Stimulated activated CD4-positive, alpha-beta T cell treated with anti-CD3 and anti-CD28 coated beads, TNF-alpha, amount 100 ng/mL, for 1 hour (primary cell): ENCODE data around the gene PINK1.
A peak's percentile ranks its signal among the peaks of the same experiment; 100 is the strongest.

Experiments used
- DNase-seq, 3 donors: peaks; one replicate each; pipeline ENCODE4 v3.0.0-alpha.2; 2020; ENCODE audit warnings: low read depth in 3 of 3, low spot score in 1 of 3

PINK1 gene

DNA sequence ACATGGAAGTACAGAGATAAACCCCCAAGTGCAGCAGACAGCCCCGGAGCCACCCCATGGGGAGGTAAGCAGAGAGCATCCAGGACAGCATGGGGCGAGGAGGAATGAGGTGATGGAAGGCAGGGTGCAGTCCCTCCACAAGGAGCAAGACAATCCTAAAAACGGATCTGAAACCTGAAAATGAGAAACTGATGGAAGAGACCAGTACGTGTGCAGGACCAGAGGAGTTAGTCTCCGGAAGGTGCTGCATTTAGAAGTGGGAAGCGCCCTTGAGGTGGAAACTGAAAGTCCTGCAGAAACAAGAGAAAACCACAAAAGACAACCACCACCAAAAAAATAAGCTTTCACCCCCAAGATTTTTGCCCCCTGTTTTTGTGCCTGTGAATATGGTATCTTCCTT lies 45.3 kb downstream of the PINK1 start:
- DNase-seq, result no peak

DNA sequence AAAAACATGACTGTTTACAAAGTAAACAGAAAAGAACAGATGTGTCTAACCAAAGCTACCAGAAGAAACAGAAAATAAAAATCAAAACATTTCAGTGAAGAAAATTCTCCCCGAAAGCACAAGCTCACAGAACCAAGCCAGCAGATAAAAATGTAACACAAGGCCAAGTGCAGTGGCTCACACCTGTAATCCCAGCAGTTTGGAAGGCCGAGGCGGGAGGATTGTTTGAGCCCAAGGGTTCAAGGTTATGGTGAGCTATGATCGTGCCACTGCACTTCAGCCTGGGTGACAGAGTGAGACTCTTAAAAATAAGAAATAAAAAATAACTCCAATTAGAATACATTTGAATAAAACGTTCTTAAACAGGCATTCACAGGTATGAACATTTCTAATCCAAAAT lies 47.0 kb downstream of the PINK1 start:
- no peak for DNase-seq

DNA sequence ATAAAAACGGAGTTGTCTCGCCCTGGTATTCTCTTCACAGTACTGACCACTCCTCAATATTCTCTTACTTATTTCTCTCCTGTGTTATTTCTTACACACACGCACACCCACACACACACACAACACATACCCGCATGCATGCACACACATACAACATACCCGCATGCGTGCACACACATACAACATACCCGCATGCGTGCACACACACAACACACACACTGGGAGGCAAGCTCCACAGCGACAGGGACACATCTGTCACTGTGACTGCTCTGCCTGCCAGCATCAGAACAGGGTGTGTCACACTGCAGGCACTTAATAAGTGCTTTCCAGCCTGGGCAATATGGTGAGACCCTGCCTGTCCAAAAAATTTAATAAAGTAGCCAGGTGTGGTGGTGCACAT lies 48.7 kb downstream of the PINK1 start:
- DNase-seq, result no peak

DNA sequence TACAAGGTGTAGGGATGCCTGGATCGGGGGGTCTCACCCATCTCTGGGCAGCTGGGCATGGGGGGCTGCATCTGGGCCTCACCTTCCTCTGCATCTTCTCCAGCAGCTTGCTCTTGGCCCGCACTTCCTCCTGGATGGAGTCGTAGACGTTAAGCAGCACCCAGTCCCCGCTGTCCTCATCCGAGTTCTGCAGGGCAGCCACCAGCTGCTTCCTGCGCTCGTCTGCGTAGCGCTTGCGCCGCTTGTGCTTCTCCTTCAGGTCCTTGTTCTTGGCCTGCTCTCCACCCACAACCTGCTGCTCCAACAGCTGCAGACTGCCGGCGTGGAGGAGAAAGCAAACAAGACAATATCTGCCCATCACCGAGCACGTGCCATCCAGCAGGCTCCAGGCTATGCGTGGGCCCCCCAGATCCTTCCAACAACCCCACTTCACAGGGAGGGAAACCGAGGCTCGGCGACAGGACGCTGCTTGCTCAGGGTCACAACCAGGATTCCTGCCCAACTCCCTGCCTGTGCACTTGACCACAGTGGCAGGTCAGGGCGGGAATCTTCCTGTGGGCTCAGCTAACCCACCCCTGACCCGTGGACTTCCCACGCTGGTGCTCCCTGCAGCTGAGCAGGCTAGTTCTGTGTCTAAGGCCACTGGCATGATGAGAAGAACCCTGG lies 49.4 kb downstream of the PINK1 start:
- DNase-seq, result no peak

DNA sequence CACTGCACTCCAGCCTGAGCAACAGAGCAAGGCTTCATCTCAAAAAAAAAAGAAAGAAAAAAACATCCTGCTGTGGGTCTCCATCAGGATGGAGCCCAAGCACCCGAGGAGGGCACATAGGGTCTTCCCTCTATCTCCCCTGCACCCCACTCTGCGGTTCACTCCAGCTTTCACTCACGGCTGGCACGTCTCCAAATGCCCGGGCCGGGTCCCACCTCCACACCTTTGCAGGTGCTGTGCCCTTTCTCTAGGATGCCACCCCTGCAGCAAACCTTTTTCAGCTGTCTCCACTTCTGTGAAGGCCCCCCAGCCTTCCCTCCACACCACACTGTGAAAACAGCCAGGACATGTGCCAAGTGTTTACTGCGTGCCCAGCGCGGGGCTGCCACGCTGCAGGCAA lies 50.4 kb downstream of the PINK1 start:
- DNase-seq, result no peak

DNA sequence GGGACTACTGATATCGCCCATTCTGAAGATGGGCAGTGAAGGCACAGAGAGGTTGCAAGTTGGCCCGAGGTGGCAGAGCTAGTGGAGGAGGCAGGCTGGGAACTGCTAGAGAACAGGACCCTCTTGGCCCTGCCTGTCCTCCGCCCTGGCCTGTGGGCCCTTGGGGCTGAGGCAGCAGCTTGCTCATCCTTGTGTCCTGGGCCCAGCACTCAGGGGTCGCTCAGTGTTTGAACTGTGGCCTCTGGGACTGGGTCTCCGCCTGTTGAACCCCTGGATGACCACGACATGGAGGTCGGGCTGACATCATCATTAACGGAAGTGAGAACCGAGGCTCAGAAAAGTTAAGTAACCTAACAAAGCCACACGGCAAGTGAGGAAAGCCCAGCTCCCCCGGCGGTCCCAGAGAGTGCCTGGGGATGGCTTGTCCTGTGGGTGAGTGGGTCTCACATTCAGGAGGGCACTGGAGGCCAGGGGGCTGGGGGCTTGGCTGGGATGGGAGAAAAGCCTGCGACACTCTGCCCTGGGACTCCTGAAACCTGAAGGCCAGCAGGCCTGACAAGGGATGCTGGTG lies 50.9 kb downstream of the PINK1 start:
- DNase-seq, result no peak

DNA sequence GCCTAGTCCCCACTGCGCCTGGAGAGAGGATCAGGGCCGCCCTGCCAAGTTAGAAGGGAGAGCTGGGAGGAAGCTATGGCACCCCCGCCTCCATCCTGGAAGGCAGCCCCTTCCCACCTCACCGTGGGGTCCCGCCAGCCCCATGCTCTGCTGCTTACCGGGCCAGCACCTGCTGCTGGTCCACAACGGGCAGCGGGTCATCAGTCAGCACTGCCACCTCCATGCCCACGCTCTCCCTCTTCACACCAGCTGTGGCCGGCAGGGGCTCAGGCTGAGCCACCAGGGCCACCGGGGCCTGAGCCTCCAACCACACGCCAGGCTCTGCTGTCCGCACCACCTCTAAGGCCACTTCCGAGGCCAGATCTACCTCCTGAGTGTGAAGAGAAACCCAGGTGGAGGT lies 51.4 kb downstream of the PINK1 start:
- no peak for DNase-seq

DNA sequence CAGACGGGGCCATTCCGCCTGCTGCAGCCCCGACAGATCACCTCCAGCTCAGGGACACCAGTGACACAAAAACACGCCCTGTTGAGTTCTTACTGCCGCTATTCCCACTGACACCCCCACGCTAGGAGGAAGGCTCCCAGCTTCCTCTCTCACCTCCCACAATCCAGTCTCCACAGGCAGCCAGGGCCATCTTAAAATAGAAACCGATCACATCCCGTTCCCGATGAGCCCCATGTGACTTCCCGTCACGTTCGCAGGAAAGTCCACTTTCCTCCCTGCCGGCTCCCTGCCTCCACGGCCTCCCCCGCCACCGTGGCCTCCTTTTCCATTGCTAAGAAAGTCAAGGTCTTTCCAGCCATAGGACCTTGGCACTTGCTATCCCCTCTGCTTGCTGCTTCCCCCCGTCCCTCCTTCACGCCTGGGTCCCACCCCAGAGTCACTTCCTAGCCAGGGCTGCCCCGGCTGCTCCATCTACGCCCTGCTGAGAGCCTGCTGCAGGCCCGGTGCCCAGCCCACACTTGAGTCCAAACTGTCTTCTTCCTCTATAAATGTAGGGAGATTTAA lies 51.9 kb downstream of the PINK1 start:
- no peak for DNase-seq

DNA sequence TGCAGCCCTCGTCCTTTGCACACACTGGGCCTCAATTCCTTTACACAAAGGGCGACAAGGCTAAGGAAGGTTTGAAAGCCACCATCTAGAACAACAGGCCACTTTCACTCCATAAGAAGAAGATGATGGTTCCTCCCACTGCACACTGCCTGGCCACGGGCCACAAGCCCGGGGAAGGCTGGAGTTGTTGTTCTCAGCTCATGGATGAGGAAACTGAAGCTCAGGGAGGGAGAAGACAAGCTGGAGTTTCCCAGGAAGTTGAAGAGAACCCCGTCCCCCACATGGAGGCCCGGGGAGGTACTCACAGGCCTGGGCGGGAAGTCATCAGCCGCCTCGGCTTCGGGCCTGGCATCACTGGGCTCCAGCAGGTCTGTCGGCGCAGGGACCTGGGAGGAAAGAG lies 52.5 kb downstream of the PINK1 start:
- DNase-seq, result no peak

DNA sequence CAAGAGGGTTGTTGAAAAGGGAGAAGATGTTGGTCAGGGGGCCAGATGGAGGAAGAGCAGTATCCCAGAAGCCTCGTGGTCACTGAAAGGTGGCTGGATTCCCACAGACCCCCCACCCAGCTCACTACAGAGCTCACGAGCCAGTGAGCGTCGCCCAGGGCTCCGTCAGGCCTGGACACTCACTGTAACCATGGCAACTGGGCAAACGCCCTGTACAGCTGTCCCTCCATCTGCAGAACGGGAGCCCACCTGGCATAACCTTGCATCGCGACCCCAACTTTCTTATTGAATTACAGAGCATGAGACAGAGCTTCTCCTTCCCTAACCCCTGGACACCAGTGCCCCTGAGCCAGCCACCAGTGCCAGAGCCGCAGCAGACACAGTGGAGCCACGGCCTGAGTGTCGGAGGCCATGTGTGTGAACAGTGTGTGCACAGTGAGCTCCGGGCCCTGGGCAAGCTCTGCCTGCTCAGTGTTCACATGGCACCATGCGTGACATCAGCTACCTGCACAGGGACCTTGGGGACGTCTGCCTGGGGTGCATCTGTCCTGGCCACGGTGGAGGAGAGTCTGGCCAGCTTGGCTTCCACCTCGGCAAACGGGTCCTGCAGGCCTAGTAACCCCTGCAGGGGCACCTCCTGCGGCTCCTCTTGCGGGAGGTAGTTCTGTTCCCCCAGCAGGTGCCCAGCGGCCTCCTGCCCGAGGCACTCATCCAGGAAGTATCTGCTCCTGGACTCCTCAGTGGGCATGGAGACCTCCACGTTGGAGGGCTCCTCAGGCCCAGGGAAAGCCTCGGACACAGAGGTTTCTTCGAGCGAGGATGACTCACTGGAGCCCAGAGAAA lies 53.8 kb downstream of the PINK1 start:
- DNase-seq, result no peak

DNA sequence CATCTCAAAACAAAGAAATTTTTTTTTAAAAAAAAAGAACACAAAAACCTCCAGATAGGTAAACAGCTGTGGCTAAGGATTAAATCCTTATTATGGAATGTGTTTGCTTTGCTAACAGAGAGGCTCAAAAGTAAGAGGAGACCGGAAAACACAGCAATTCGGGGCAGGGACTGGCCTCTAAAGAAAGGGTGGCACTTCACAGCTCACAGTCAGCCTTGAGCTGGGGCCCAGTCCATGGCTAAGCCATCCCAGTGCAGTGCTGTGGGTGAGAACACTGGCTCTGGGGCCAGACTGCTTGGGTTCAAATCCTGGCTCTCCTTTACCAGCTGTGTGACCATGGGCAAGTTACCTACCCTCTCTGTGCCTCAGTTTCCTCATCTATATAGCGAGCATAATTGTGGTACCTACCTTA lies 56.4 kb downstream of the PINK1 start:
- no peak for DNase-seq

DNA sequence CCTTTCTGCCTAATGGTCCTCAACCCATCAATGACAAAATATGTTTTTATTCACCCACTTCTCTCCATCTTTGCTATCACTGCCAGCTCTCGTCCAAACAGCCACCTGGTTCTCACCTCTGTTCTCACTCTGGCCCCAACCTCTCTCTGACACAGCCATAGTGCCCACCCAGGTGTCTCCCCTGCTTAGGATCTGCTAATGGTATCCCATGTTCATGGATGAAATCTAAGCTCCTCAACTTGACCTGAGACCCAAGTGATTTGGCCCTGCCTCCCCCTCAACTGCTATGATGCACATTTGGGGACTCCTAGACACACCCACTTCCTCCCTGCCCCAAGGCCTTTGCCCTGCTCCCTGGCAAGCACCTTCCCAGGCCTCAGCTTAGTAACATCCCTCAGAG lies 58.6 kb downstream of the PINK1 start:
- no peak for DNase-seq

DNA sequence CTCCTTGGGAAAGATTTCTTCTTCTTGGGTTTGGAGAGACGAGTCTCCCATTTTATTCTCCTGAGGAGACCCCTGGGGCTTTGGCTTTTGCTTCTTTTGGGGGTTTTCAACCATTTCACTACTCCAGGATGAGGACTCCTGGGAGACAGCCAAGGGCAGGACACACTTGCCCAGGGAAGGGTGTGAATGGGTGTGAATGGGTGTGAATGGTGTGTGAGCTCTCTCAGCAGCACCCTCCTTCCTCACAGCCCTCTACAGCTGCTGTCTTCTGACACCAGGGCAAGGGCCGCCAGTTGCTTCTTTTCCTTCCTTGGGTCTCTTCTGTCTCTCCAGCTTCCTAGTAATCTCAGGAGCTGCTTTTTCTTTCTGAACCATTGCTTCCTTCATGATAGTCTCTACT lies 60.4 kb downstream of the PINK1 start:
- DNase-seq, result no peak

DNA sequence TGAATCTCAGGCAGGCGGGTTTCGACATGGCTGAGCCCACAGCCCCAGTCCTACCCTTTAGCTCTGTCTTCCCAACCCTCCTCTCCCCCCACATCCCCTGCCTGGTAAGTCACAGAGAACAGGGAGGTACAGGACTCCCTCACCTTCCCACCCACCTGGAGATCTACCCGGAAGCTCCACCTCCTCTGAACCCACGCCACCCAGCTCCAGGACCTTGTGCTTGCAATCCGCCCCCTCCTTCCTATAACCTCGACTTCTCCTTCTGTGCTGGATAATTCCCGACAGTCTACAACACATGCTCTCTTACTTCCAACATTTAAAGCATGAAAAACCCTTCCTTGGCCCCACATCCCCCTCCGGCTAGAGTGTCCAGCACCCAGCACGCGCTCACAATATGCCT lies 62.3 kb downstream of the PINK1 start:
- no peak for DNase-seq

DNA sequence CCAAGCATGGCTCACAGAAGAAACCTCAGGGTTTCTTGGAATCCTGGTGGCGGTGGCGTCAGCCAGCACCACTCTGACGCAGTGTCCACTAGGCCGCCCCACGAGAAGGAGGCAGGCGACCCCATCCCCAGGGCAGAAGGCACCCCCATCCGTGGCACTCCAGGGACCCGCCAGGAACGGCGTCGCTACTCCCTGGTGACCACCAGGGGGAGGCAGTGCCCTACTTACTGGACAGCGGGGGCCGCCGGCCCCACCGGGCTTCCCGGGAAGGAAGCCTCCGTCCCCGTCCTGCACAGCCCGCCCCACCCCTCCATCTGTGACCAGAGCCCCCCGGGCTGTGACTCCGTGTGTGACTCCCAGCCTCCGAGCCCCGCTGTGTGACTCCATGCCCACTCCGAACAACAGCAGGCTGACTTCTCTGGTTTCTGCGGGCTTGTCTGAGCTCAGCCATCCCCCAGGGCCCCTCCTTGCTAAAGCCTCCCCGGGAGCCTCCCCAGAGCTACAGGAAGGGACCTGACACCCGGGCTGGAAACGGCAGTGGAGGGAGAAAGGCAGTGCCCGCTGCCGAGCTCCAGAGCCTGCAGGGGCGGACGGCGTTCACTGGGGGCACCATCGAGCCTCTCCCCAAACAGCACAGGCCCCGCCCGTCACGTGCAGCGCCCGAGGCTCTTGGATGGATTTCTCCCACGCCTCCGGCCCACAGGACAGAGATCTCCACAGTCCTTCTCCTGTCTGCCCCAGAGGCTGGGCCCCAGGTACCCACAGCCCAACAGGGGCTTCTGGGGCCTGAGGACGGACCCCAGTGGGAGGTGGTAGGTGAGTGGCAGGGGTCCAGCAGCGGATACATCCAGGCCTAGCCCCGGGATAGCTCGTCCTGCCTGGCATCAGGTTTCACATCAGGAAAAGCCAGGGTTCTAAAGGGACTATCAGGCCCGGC lies 63.4 kb downstream of the PINK1 start:
- DNase-seq, result peak; percentile 13 to 61 (median 54)

DNA sequence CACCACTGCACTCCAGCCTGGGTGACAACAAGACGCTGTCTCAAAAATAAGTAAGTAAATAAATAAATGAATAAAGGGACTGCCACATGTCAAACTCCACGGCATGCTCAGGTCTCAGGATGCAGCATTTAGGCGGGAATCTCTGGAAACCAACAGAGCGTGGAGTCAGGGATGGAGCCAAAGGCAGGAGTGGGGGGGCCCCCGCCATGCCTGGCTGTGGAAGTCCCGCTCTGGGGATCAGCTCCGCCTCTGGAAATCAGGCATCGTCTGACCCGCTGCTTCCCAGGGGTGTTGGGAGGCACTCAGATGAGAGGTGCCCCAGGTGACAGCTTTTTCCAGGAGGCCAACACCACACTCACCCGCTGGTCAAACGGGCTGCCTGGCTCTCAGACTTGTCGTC lies 64.3 kb downstream of the PINK1 start:
- no peak for DNase-seq

DNA sequence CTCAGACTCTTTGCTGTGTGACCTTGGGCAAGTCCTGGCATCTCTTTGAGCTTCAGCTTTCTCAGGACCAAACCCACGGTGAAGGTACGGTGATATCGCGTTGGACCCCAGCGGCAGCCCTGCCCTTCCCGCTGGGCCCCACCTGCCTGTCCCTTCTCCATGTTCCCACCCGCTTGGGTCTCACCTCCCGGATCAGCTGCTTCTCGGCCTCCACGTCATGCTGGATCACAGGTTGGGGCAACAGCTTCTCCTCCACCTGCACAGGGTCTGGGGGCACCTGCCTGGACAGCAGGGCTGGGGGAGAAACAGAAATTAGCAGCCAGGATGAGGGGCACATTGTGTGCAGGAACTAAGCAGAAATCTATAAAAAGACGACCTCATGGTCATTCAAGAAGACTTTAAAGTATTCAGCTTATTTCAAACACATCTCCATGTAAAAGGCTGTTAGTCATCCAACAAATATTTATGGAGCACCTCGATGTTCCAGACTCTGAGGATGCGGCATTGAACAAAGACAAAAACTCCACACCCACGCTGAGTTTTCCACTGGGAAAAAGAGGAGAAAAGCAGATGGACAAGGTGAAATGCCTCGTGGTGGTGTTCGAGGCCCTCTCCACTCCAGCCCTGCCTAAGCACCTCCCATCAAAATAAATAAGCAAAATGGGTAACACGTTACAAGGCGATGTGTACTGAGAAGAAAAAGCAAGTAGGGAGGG lies 65.1 kb downstream of the PINK1 start:
- no peak for DNase-seq

DNA sequence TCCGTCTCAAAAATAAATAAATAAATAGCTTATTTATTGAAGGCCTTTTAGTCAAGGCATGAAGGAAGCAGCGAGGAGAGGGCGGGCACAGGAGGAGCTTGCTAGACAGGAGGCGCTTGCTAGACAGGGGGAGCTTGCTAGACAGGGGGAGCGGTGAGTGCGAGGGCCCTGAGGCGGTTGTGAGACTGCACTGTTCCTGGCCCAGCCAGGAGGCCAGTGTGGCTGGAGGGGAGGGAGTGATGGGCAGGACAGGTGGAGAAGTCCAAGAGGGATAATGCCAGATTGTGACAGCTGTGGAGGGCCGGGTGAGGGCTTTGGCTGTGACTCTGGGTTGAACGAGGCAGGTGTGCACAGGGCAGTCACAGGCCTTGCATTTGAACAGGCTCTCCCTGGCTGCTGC lies 66.3 kb downstream of the PINK1 start:
- DNase-seq, result no peak

DNA sequence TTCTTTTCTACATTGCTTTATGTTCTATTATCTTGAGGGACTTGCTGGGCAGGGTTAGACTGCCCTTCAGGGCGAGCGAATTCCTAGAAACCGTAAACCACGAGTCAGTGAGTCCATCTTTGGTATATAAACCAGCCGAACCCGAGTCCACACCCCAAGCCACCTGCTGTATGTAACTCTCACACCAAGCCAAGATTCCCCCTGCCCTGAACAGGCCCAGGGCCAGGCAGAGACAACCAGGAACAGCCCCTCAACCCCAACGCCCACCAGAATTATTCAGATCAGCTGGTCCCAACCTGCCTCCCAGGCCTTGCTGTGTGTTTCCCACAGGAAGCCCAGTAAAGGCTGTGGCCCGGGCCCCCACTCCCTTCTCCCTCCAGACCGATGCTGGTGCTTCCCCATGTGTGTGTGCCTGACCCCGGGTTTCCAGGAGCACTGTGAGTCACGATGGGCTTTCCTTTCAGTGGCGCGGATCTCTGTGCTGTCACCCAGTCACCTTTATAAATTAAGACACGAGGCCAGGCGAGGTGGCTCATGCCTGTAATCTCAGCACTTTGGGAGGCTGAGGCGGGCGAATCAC lies 67.5 kb downstream of the PINK1 start:
- no peak for DNase-seq
